Keratinocyte (primary cell): ENCODE results near the gene TRIP12. TPM values are rescaled to one million over a fixed set of nuclear protein-coding genes. Genes with fewer than 3 reads are reported as not detected.

ENCODE experiments used
- DNase-seq: peaks from one replicate; pipeline ENCODE4 v3.0.0-alpha.2; 2011; ENCODE audit warnings: low read depth, missing footprints, low spot score
- FAIRE-seq: peaks from 2 replicates; lab custom pipeline; 2011; peaks lifted over from hg19 to GRCh38; lab: Jason Lieb, UNC
- H2AFZ ChIP-seq: 2 replicates; pipeline ENCODE4 v1.6.0; 2012; ENCODE audit warnings: low read length, control low read depth, inconsistent platforms; ENCODE audit not compliant: control insufficient read depth
- H3K27ac ChIP-seq: 2 replicates; pipeline ENCODE4 v1.5.1; 2011; ENCODE audit warnings: low read length; ENCODE audit not compliant: control insufficient read depth, insufficient read depth
- H3K27me3 ChIP-seq: 3 replicates; pipeline ENCODE4 v1.6.0; 2011; ENCODE audit warnings: low read length; ENCODE audit not compliant: control insufficient read depth, insufficient read depth; ENCODE audit errors: extremely low read depth
- H3K36me3 ChIP-seq, 2 experiments: 2 replicates in 1 of 2; 3 replicates in 1 of 2; pipeline ENCODE4 v1.5.1; 2011; ENCODE audit warnings: low read length in 2 of 2, mild to moderate bottlenecking in 1 of 2; ENCODE audit not compliant: control insufficient read depth in 2 of 2, insufficient read depth in 2 of 2; ENCODE audit errors: extremely low read depth in 1 of 2
- H3K4me1 ChIP-seq: 3 replicates; pipeline ENCODE4 v1.5.1; 2011; ENCODE audit warnings: low read length; ENCODE audit not compliant: control insufficient read depth, insufficient read depth; ENCODE audit errors: extremely low read depth
- H3K4me2 ChIP-seq: 3 replicates; pipeline ENCODE4 v1.6.0; 2011; ENCODE audit warnings: low read depth, low read length; ENCODE audit not compliant: control insufficient read depth, insufficient read depth; ENCODE audit errors: extremely low read depth
- H3K4me3 ChIP-seq, 3 experiments: fragments of 200-600 bp in 1 of 3; sonication (generic) in 1 of 3; 2 replicates in 2 of 3; 3 replicates in 1 of 3; pipeline ENCODE4 v1.5.1; 2011 to 2016; ENCODE audit warnings: low read length in 3 of 3, mild to moderate bottlenecking in 3 of 3, control low read depth in 2 of 3, inconsistent platforms in 1 of 3, low read depth in 1 of 3, mixed read lengths in 1 of 3, mixed run types in 1 of 3, moderate library complexity in 1 of 3; ENCODE audit not compliant: control insufficient read depth in 2 of 3, insufficient read depth in 2 of 3; ENCODE audit errors: extremely low read depth in 1 of 3
- H3K79me2 ChIP-seq: 2 replicates; pipeline ENCODE4 v1.6.0; 2012; ENCODE audit warnings: low read length; ENCODE audit not compliant: control insufficient read depth, insufficient read depth
- H3K9ac ChIP-seq: 3 replicates; pipeline ENCODE4 v1.6.0; 2011; ENCODE audit warnings: low read length; ENCODE audit not compliant: control insufficient read depth, insufficient read depth; ENCODE audit errors: extremely low read depth
- H3K9me1 ChIP-seq: 3 replicates; pipeline ENCODE4 v1.6.0; 2011; ENCODE audit warnings: low read length; ENCODE audit not compliant: control insufficient read depth, insufficient read depth; ENCODE audit errors: extremely low read depth
- H3K9me3 ChIP-seq: 2 replicates; pipeline ENCODE4 v1.5.1; 2012; ENCODE audit warnings: low read depth, low read length; ENCODE audit not compliant: control insufficient read depth
- H4K20me1 ChIP-seq: 3 replicates; pipeline ENCODE4 v1.6.0; 2011; ENCODE audit warnings: low read length; ENCODE audit not compliant: control insufficient read depth, insufficient read depth; ENCODE audit errors: extremely low read depth
- CTCF ChIP-seq, 3 experiments: IDR thresholded peaks in 1 of 3; conservative IDR thresholded peaks in 1 of 3; optimal IDR thresholded peaks in 1 of 3; 2 replicates in 2 of 3; 3 replicates in 1 of 3; pipeline versions ENCODE3 to v1.5.1; 2011; ENCODE audit warnings: low read length in 3 of 3, mild to moderate bottlenecking in 3 of 3, moderate library complexity in 2 of 3, control low read depth in 1 of 3, inconsistent platforms in 1 of 3; ENCODE audit not compliant: insufficient read depth in 2 of 3; ENCODE audit errors: extremely low read depth in 1 of 3
- EZH2 ChIP-seq: IDR thresholded peaks from one replicate; pipeline ENCODE4 v1.6.1; 2012; ENCODE audit warnings: inconsistent platforms, mild to moderate bottlenecking, low read length, moderate library complexity
- dilution Hi-C: fragments of 300-500 bp; cut with MboI; formaldehyde crosslinking; loops from one replicate; pipeline ENCODE4 v1.7.0; 2020; ENCODE audit warnings: low sequenced_read_pairs; ENCODE audit not compliant: extremely low pct_ligation_motif_present
- polyA plus RNA-seq, 5 experiments: library from polyadenylated mRNA; depleted of rRNA in 3 of 5; stranded (reverse) in 3 of 5; stranded (forward) in 1 of 5; unstranded in 1 of 5; fragments of >200 nt; gene quantifications; 1 replicate in 1 of 5; 2 replicates in 3 of 5; 3 replicates in 1 of 5; pipeline versions ENCODE4 v1.2.1 to v1.2.3, GENCODE V29; 2011 to 2012; ENCODE audit warnings: missing spikeins in 2 of 5, low read depth in 1 of 5, low replicate concordance in 1 of 5

Gene TRIP12
- polyA plus RNA-seq, 1 donor (not counting 4 experiments of a cell fraction or from before 2014, with no cell fraction given) = 123 TPM

- FAIRE-seq (no peak), DNase-seq (no peak)
- no peaks in the 10 kb centered on the region for H3K9me3 ChIP-seq
- dilution Hi-C loops = no loop called here
- H3K36me3 ChIP-seq = no peaks in the 10 kb centered on the region
- H3K4me1 ChIP-seq = peaks cover 10% of the 10 kb centered on the region
- no peaks in the 10 kb centered on the region for H3K9me1 ChIP-seq
- no peak overlapping the region for H3K9ac ChIP-seq
- no peak overlapping the region for H3K4me2 ChIP-seq
- H3K4me3 ChIP-seq = no peak overlapping the region
- H3K27me3 ChIP-seq = no peaks in the 10 kb centered on the region
- peaks cover 12% of the 10 kb centered on the region for H4K20me1 ChIP-seq
- no peak overlapping the region for H2AFZ ChIP-seq
- TF ChIP-seq CTCF (optimal IDR thresholded peaks at IDR 0.05 in 1 of 3, IDR thresholded peaks at IDR 0.05 in 1 of 3, conservative IDR thresholded peaks at IDR 0.05 in 1 of 3; ENCODE audit: extremely low read depth in 1 of 3, insufficient read depth in 2 of 3, low read length in 3 of 3) = no peak
- no peak for TF ChIP-seq EZH2
- H3K27ac ChIP-seq = no peak overlapping the region
- peaks cover 94% of the 10 kb centered on the region for H3K79me2 ChIP-seq
These were observed 32.8 kb downstream of the TRIP12 start for GRCh38 chr2:229889023-229889422.

GRCh38 chr2:229888031-229888430 is 33.8 kb downstream of the TRIP12 start:
- H3K9me1 ChIP-seq = no peaks in the 10 kb centered on the region

More at GRCh38 chr2:229888031-229888430, 33.8 kb downstream of the TRIP12 start:
- H3K36me3 ChIP-seq = no peaks in the 10 kb centered on the region
- peaks cover 12% of the 10 kb centered on the region for H4K20me1 ChIP-seq
- H3K4me3 ChIP-seq = no peak overlapping the region
- H3K9ac ChIP-seq = no peak overlapping the region
- peaks cover 92% of the 10 kb centered on the region for H3K79me2 ChIP-seq
- no peak overlapping the region for H2AFZ ChIP-seq
- TF ChIP-seq EZH2 (no peak), CTCF (optimal IDR thresholded peaks at IDR 0.05 in 1 of 3, IDR thresholded peaks at IDR 0.05 in 1 of 3, conservative IDR thresholded peaks at IDR 0.05 in 1 of 3; ENCODE audit: extremely low read depth in 1 of 3, insufficient read depth in 2 of 3, low read length in 3 of 3) (no peak)
- no peak for DNase-seq
- H3K27ac ChIP-seq = no peak overlapping the region
- peaks cover 10% of the 10 kb centered on the region for H3K4me1 ChIP-seq
- FAIRE-seq = peak; percentile 46
- dilution Hi-C loops = no loop called here
- no peak overlapping the region for H3K4me2 ChIP-seq
- no peaks in the 10 kb centered on the region for H3K9me3 ChIP-seq
- H3K27me3 ChIP-seq = no peaks in the 10 kb centered on the region
